SU-DHL-6 (cell line): ENCODE data around the gene CTPS1.

Experiments used
- H2AFZ ChIP-seq: fragments of 200-600 bp; sonication (generic); 2 replicates; pipeline ENCODE4 v1.6.1; 2014; ENCODE audit warnings: low read depth, mild to moderate bottlenecking, moderate library complexity, mixed read lengths, antibody characterized with exemption, low read length; ENCODE audit not compliant: severe bottlenecking
- H3F3A ChIP-seq: fragments of 200-600 bp; shearing (Covaris generic); 2 replicates; pipeline ENCODE4 v1.6.0; 2016; ENCODE audit warnings: antibody characterized with exemption, mild to moderate bottlenecking; ENCODE audit not compliant: insufficient read depth
- H3K27ac ChIP-seq: fragments of 200-600 bp; sonication (generic); 2 replicates; pipeline ENCODE4 v1.5.1; 2016; ENCODE audit warnings: low read depth, mild to moderate bottlenecking, low read length, moderate library complexity, mixed read lengths
- H3K27me3 ChIP-seq: fragments of 200-600 bp; sonication (generic), shearing (Covaris generic); 2 replicates; pipeline ENCODE4 v1.6.0; 2014; ENCODE audit warnings: mild to moderate bottlenecking, low read length
- H3K36me3 ChIP-seq: fragments of 200-600 bp; sonication (generic); 2 replicates; pipeline ENCODE4 v1.6.1; 2014; ENCODE audit warnings: mild to moderate bottlenecking, low read length, mixed read lengths
- H3K4me2 ChIP-seq: fragments of 300-600, 200-600 bp; shearing (Covaris generic), sonication (generic); 2 replicates; pipeline ENCODE4 v1.6.0; 2014; ENCODE audit warnings: low read length, low read depth, mild to moderate bottlenecking; ENCODE audit not compliant: poor library complexity, severe bottlenecking
- H3K4me3 ChIP-seq: fragments of 200-600 bp; sonication (generic); 2 replicates; pipeline ENCODE4 v1.5.1; 2014; ENCODE audit warnings: antibody characterized with exemption, low read length, mild to moderate bottlenecking, mixed read lengths; ENCODE audit not compliant: insufficient read depth, poor library complexity, severe bottlenecking
- H3K79me2 ChIP-seq: fragments of 200-600 bp; sonication (generic); 2 replicates; pipeline ENCODE4 v1.6.1; 2014; ENCODE audit warnings: mild to moderate bottlenecking, low read length, moderate library complexity; ENCODE audit not compliant: insufficient read depth
- H3K9ac ChIP-seq: fragments of 200-600 bp; sonication (generic); 2 replicates; pipeline ENCODE4 v1.7.0; 2014; ENCODE audit warnings: mild to moderate bottlenecking, low read length
- H3K9me2 ChIP-seq: fragments of 200-600 bp; sonication (generic); replicated peaks from 2 replicates; pipeline ENCODE4 v1.6.1; 2014; ENCODE audit warnings: low read length; ENCODE audit not compliant: insufficient read depth
- H3K9me3 ChIP-seq: fragments of 200-600 bp; sonication (generic); 2 replicates; pipeline ENCODE4 v1.6.1; 2014; ENCODE audit warnings: low read length, mixed read lengths; ENCODE audit not compliant: insufficient read depth
- H4K20me1 ChIP-seq: fragments of 200-600 bp; sonication (generic); 2 replicates; pipeline ENCODE4 v1.6.1; 2014; ENCODE audit warnings: low read depth, mild to moderate bottlenecking, antibody characterized with exemption, low read length, moderate library complexity, mixed read lengths
- CTCF ChIP-seq: fragments of 200-600 bp; sonication (generic); IDR thresholded peaks from one replicate; pipeline ENCODE4 v1.5.1; 2017; ENCODE audit warnings: antibody characterized with exemption, mild to moderate bottlenecking, low read length, moderate library complexity; ENCODE audit not compliant: insufficient read depth, poor library complexity, severe bottlenecking
- EZH2phosphoT487 ChIP-seq: fragments of 200-600 bp; sonication (generic), shearing (Covaris generic); conservative IDR thresholded peaks from 2 replicates; pipeline ENCODE4 v1.6.1; 2018; ENCODE audit warnings: mild to moderate bottlenecking, antibody characterized with exemption, low read length, moderate library complexity, mixed read lengths

The CTPS1 gene

GRCh38 chr1:40987439-40988276, 8.2 kb downstream of the CTPS1 start:
- H3K9ac ChIP-seq, result no peak overlapping the region
- no peak overlapping the region for H3K4me2 ChIP-seq
- H3K27me3 ChIP-seq, result no peaks in the 10 kb centered on the region
- peaks cover 48% of the 10 kb centered on the region for H3K79me2 ChIP-seq
- no peaks in the 10 kb centered on the region for H3F3A ChIP-seq
- H3K9me2 ChIP-seq, result no peaks in the 10 kb centered on the region
- no peak overlapping the region for H3K27ac ChIP-seq
- H3K4me3 ChIP-seq, result no peak overlapping the region
- no peak for TF ChIP-seq CTCF
- no peak for TF ChIP-seq EZH2phosphoT487
- peaks cover 68% of the 10 kb centered on the region for H3K36me3 ChIP-seq
- H2AFZ ChIP-seq, result no peak overlapping the region
- H4K20me1 ChIP-seq, result peaks cover 12% of the 10 kb centered on the region; the same call in 1 of the 2 replicates
- no peaks in the 10 kb centered on the region for H3K9me3 ChIP-seq

- no peaks in the 10 kb centered on the region for H3F3A ChIP-seq
- no peak overlapping the region for H3K4me3 ChIP-seq
- peaks cover 42% of the 10 kb centered on the region for H3K79me2 ChIP-seq
- no peak overlapping the region for H3K27ac ChIP-seq
- H2AFZ ChIP-seq, result no peak overlapping the region
- H4K20me1 ChIP-seq, result peaks cover 5% of the 10 kb centered on the region; the same call in 1 of the 2 replicates
- peaks cover 68% of the 10 kb centered on the region for H3K36me3 ChIP-seq
- no peaks in the 10 kb centered on the region for H3K27me3 ChIP-seq
- H3K9me2 ChIP-seq, result no peaks in the 10 kb centered on the region
- no peaks in the 10 kb centered on the region for H3K9me3 ChIP-seq
- H3K9ac ChIP-seq, result no peak overlapping the region
- TF ChIP-seq EZH2phosphoT487 (no peak), CTCF (no peak)
- no peak overlapping the region for H3K4me2 ChIP-seq
Measured at GRCh38 chr1:40988280-40988679, 8.8 kb downstream of the CTPS1 start.

- Histone ChIP-seq H3K9me2 (no peaks in the 10 kb centered on the region), H3K27me3 (no peaks in the 10 kb centered on the region), H3F3A (no peaks in the 10 kb centered on the region), H3K79me2 (peaks cover 34% of the 10 kb centered on the region), H3K4me2 (no peak overlapping the region), H4K20me1 (peaks cover 3% of the 10 kb centered on the region; the same call in 1 of the 2 replicates), H3K36me3 (peaks cover 66% of the 10 kb centered on the region), H2AFZ (no peak overlapping the region), H3K27ac (no peak overlapping the region), H3K4me3 (no peak overlapping the region), H3K9ac (no peak overlapping the region), H3K9me3 (no peaks in the 10 kb centered on the region)
- TF ChIP-seq EZH2phosphoT487, result no peak
- no peak for TF ChIP-seq CTCF
Measured at GRCh38 chr1:40989066-40989465, 9.6 kb downstream of the CTPS1 start.
